ENCODE measurements around the gene TEPSIN.

TEPSIN gene

GRCh38 chr17:81238815-81239713, at the start of gene TEPSIN, which contains the start of gene NDUFAF8:
TSS of gene TEPSIN (minus strand) at chr17:81239055. CDS start at chr17:81239033, 22 bp downstream.
TSS of gene NDUFAF8 (plus strand) at chr17:81239318. CDS start at chr17:81239364, 46 bp downstream.
- peak; percentile 99 for DNase-seq

- DNase-seq: peak; percentile 19
Measured at GRCh38 chr17:81287741-81288430, 49.0 kb upstream of the TEPSIN start.

GRCh38 chr17:81287152-81287551, 48.3 kb upstream of the TEPSIN start:
- DNase-seq: no peak

GRCh38 chr17:81286491-81287145, 47.8 kb upstream of the TEPSIN start:
- DNase-seq: no peak

GRCh38 chr17:81285894-81286293, 47.0 kb upstream of the TEPSIN start:
- no peak for DNase-seq

GRCh38 chr17:81285179-81285878, 46.5 kb upstream of the TEPSIN start:
- peak; percentile 95 for DNase-seq

GRCh38 chr17:81282876-81283275, 44.0 kb upstream of the TEPSIN start:
- DNase-seq: no peak

- no peak for DNase-seq
Measured at GRCh38 chr17:81282141-81282540, 43.3 kb upstream of the TEPSIN start.

GRCh38 chr17:81280571-81280970, 41.7 kb upstream of the TEPSIN start:
- no peak for DNase-seq

- no peak for DNase-seq
Measured at GRCh38 chr17:81279278-81280275, 40.7 kb upstream of the TEPSIN start.

GRCh38 chr17:81278831-81279230, 40.0 kb upstream of the TEPSIN start:
- no peak for DNase-seq

- no peak for DNase-seq
Measured at GRCh38 chr17:81277946-81278693, 39.3 kb upstream of the TEPSIN start.

- DNase-seq: no peak
Measured at GRCh38 chr17:81277421-81277820, 38.6 kb upstream of the TEPSIN start.

- no peak for DNase-seq
Measured at GRCh38 chr17:81276781-81277180, 37.9 kb upstream of the TEPSIN start.

- DNase-seq: no peak
Measured at GRCh38 chr17:81274471-81274855, 35.6 kb upstream of the TEPSIN start.

GRCh38 chr17:81273698-81274470, 35.0 kb upstream of the TEPSIN start:
- no peak for DNase-seq

GRCh38 chr17:81272616-81273015, 33.8 kb upstream of the TEPSIN start:
- DNase-seq: no peak

- no peak for DNase-seq
Measured at GRCh38 chr17:81271226-81271625, 32.4 kb upstream of the TEPSIN start.

- DNase-seq: no peak
Measured at GRCh38 chr17:81270279-81270678, 31.4 kb upstream of the TEPSIN start.

All from suppressor macrophage treated with lipopolysaccharide for 4 hours (primary cell).